M059J (cell line): ENCODE measurements around the gene ZDHHC9. TPM values are rescaled to one million over a fixed set of nuclear protein-coding genes. Genes with fewer than 3 reads are reported as not detected.

Source experiments
- DNase-seq: peaks from one replicate; pipeline ENCODE4 v3.0.0-alpha.2; 2012; ENCODE audit warnings: low read depth
- total RNA-seq: library from RNA; depleted of rRNA; stranded (reverse); fragments of >200 nt; shearing (Covaris generic); gene quantifications from 2 replicates; pipeline ENCODE4 v1.2.3, GENCODE V29; 2014

Gene ZDHHC9
- total RNA-seq, 1 experiment from 2014 or later = 52.3 TPM

GRCh38 chrX:129786210-129786651 is 57.5 kb downstream of the ZDHHC9 start:
- no peak for DNase-seq

GRCh38 chrX:129785160-129785947 is 58.3 kb downstream of the ZDHHC9 start:
- DNase-seq = no peak

GRCh38 chrX:129784371-129784770 is 59.3 kb downstream of the ZDHHC9 start:
- no peak for DNase-seq

GRCh38 chrX:129783291-129783713 is 60.4 kb downstream of the ZDHHC9 start:
- no peak for DNase-seq

GRCh38 chrX:129782706-129783105 is 61.0 kb downstream of the ZDHHC9 start:
- no peak for DNase-seq

DNA sequence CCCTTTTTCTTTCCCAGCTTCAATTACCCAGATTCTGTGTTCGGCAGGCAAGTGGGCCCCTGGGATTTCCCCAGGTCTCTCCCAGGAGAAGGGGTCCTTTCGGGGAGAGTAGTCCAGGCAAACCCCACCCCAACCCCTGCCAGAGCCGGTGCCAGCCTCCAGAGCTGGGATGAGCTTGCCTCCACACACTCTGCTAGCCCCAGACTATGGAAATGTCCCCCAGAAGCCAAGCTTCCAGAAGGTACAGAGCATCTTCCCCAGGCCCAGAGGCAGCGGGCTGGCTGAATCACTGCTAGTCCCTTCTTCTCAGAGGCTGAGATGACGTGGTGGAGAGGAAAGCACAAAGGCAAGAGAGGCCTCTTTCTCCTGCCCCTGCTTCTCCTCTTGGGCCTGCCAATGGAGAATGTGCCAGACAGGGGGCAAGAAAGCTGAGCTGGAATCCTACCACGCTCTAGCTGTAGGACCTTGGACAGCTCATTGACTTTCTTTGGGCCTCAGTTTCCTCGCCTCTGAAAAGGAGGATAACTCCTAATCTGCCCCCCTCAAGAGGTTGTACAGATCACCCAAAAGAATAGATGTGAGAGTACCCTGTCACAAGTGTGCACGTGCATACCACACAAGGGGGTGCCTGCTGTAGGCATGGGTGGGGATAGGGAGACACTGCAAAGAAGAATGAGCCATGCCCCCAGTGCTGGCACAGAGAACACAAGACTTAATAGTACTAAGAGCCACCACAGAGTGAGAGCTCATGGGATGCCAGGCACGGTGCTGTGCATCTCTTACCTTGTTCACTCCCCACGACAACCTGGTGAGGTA is 61.8 kb downstream of the ZDHHC9 start:
- DNase-seq = no peak

GRCh38 chrX:129781134-129781672 is 62.5 kb downstream of the ZDHHC9 start:
- no peak for DNase-seq

- DNase-seq = no peak
These were observed 63.1 kb downstream of the ZDHHC9 start for GRCh38 chrX:129780441-129781105.

GRCh38 chrX:129779747-129780146 is 63.9 kb downstream of the ZDHHC9 start, which contains the start of gene SASH3:
TSS of gene SASH3 (plus strand) at chrX:129779949. CDS start at chrX:129780098, 149 bp downstream.
- DNase-seq = no peak

DNA sequence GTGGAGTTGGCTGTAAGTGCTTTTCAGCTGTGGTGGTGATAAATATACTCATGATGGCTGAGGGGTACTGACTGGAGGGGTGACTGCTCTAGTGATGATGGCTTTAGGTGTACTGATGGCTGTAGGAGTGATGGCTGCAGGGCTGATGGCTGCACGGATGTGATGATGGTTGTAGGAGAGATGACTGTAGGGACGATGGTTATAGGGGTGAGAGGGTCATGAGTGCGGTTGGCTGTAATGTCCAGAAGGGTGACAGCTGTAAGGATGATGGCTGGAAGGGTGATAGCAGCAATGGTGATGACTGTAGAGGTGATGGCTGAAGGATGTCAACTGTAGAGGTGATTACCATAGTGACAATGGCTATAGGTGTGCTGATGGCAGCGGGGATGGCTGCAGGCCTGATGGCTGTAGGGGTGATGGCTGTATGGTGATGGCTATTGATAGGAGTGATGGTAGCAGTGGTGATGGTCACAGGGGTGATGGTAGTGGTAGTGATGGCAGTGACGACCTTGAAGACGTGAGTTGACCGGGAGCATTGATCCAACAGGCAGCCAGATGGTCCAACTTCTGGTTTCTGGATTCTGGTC is 64.5 kb downstream of the ZDHHC9 start:
- DNase-seq = no peak

GRCh38 chrX:129777218-129778030 is 66.3 kb downstream of the ZDHHC9 start:
- DNase-seq = no peak

DNA sequence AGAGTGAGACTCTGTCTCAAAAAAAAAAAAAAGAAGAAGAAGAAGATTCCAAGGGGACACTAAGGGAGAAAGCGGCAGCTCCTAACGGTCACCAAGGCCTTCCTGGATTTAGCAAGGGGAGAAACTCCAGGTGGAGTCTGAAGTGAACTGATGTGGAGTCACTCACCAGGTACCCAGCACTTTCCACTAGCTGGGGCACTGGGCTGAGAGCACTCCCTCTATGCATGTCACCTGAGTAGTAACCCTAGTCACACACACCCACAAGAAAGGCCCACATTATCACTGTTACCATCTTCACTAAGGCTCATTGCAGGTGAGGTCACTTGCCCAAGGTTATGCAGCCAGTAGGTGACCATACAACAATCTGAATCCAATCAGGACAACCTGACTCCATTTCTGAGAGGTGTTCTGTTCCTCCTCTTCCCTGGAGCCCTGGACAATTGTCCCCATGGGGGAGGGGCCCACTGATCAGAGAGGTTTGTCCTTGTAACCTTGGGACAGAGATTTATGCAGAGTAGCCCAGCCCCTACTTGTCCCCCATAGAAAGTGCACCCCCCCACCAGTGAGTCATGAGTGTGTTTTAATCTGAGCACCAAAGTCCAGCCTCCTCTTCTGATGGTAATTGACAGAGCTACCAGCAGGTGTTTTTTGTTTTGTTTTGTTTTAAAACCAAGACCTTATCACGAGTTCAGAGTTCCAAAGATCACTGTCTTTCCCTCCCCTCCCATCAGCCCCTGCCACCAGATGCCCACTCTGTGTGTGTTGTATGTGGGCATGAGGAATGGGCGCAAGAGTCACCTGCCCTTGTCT is 69.8 kb downstream of the ZDHHC9 start:
- DNase-seq = no peak

- DNase-seq = no peak
These were observed 70.8 kb downstream of the ZDHHC9 start for GRCh38 chrX:129772796-129773431.

GRCh38 chrX:129771266-129771995 is 72.3 kb downstream of the ZDHHC9 start:
- DNase-seq = no peak

GRCh38 chrX:129769467-129770154 is 74.1 kb downstream of the ZDHHC9 start:
- no peak for DNase-seq

- DNase-seq = no peak
These were observed 74.9 kb downstream of the ZDHHC9 start for GRCh38 chrX:129768586-129769466.

GRCh38 chrX:129768186-129768585 is 75.5 kb downstream of the ZDHHC9 start:
- no peak for DNase-seq
